Inflammatory macrophage treated with lipopolysaccharide for 4 hours (primary cell): ENCODE data around the gene CRISPLD2.
"Not testable (repeated sequence)": the region's sequence is repeated elsewhere in the genome, so short reads cannot be mapped to it uniquely, and the experiment has no call there.

Source experiments
- DNase-seq: peaks from one replicate; pipeline ENCODE4 v3.0.0-alpha.2; 2020

The CRISPLD2 gene

GRCh38 chr16:84841787-84842300, 22.1 kb downstream of the CRISPLD2 start:
- no peak for DNase-seq

- no peak for DNase-seq
Measured at GRCh38 chr16:84842516-84843148, 22.8 kb downstream of the CRISPLD2 start.

GRCh38 chr16:84843149-84844048, 23.6 kb downstream of the CRISPLD2 start:
- DNase-seq = no peak

GRCh38 chr16:84844049-84844350, 24.2 kb downstream of the CRISPLD2 start:
- DNase-seq = no peak

- DNase-seq = no peak
Measured at GRCh38 chr16:84844559-84845495, 25.0 kb downstream of the CRISPLD2 start.

- no peak for DNase-seq
Measured at GRCh38 chr16:84845496-84846002, 25.8 kb downstream of the CRISPLD2 start.

- no peak for DNase-seq
Measured at GRCh38 chr16:84847564-84848355, 28.0 kb downstream of the CRISPLD2 start.

- DNase-seq = no peak
Measured at GRCh38 chr16:84848986-84849634, 29.3 kb downstream of the CRISPLD2 start.

GRCh38 chr16:84849751-84850150, 30.0 kb downstream of the CRISPLD2 start:
- DNase-seq = no peak

- DNase-seq = no peak
Measured at GRCh38 chr16:84850714-84851113, 30.9 kb downstream of the CRISPLD2 start.

- DNase-seq = no peak
Measured at GRCh38 chr16:84851192-84852127, 31.7 kb downstream of the CRISPLD2 start.

- no peak for DNase-seq
Measured at GRCh38 chr16:84853534-84853933, 33.7 kb downstream of the CRISPLD2 start.

GRCh38 chr16:84854759-84855158, 35.0 kb downstream of the CRISPLD2 start:
- no peak for DNase-seq

GRCh38 chr16:84855435-84856202, 35.8 kb downstream of the CRISPLD2 start:
- not testable (repeated sequence) for DNase-seq

- not testable (repeated sequence) for DNase-seq
Measured at GRCh38 chr16:84856203-84856581, 36.4 kb downstream of the CRISPLD2 start.

- DNase-seq = not testable (repeated sequence)
Measured at GRCh38 chr16:84856811-84857210, 37.0 kb downstream of the CRISPLD2 start.

- no peak for DNase-seq
Measured at GRCh38 chr16:84859681-84860080, 39.9 kb downstream of the CRISPLD2 start.

GRCh38 chr16:84860383-84860782, 40.6 kb downstream of the CRISPLD2 start:
- no peak for DNase-seq

- no peak for DNase-seq
Measured at GRCh38 chr16:84861671-84862070, 41.9 kb downstream of the CRISPLD2 start.
